Measurements from ENCODE around the gene MYRIP. TPM values are rescaled to one million over a fixed set of nuclear protein-coding genes. Genes with fewer than 3 reads are reported as not detected.
A peak's percentile ranks its signal among the peaks of the same experiment; 100 is the strongest.

MYRIP gene
- polyA plus RNA-seq, 4 donors, result 0.81 to 4.5 (median 2.5) TPM

DNA sequence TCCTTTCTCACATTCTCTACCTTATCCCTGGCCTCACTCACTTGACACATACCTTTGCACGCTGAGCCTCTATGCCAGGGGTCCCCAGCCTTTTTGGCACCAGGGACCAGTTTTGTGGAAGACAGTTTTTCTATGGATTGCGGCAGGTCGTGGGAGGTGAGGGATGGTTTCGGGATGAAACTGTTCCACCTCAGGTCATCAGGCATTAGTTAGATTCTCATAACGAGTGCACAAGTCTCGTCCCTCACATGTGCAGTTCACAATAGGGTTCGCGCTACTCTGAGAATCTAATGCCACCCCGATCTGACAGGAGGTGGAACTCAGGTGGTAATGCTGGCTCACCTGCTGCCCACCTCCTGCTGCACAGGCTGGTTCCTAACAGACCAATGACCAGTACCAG, 387.6 kb downstream of the MYRIP start:
- H3K4me1 ChIP-seq (ENCODE audit: control insufficient read depth in 3 of 3, insufficient read depth in 2 of 3, low read depth in 1 of 3, low read length in 2 of 3), result no peaks in the 10 kb centered on the region
- no peak for DNase-seq
- no peak for FAIRE-seq
- no peaks in the 10 kb centered on the region for H3K27me3 ChIP-seq (ENCODE audit: control insufficient read depth in 3 of 3, insufficient read depth in 3 of 3, low read length in 3 of 3)
- 90 to 92% (median 91%) methylated on average over 9 of the region's 9 CpGs for WGBS, 3 donors
- no peak overlapping the region for H3K27ac ChIP-seq (ENCODE audit: low read depth in 1 of 3, low read length in 2 of 3)
- H3K36me3 ChIP-seq (ENCODE audit: control insufficient read depth in 3 of 3, insufficient read depth in 2 of 3, low read depth in 1 of 3, low read length in 3 of 3), result no peaks in the 10 kb centered on the region
- H3K9me3 ChIP-seq (ENCODE audit: control insufficient read depth in 2 of 2, insufficient read depth in 1 of 2, low read depth in 1 of 2, low read length in 1 of 2), result no peaks in the 10 kb centered on the region
- H3K4me3 ChIP-seq (ENCODE audit: low read depth in 1 of 3, low read length in 3 of 3), result no peak overlapping the region

DNA sequence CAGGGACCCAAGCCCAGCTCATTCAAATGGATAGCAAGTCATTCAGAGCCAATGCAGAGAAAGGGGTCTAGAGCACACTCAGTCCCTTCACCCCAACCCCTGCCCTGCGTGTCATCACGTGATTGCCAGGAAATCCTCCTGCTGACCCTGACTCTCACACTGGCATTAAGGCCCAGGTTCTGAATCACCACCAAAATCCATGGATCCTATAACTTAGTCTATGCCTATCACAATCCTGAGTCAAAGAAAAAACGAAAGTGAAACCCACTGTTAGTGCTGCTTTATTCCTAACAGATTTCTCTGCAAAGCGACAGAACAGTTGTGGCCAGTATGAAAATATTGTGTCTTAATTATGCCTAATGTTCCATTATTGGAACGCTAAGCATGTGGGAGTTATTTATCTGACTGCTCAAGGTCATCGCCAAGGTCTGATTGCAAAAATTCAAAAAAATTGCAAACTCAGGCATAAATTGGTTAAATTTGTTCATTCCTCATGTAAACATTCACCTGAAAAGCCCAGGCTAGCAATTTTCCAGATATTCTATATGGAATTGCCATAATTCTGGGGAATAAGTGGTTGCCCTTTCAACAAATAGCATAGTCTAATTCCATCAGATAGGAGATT, 391.4 kb downstream of the MYRIP start:
- DNase-seq (peak in 1 of 2 donors; percentile 41), FAIRE-seq (no peak)
- H3K27ac ChIP-seq (ENCODE audit: low read depth in 1 of 3, low read length in 2 of 3), result no peak overlapping the region
- H3K27me3 ChIP-seq (ENCODE audit: control insufficient read depth in 3 of 3, insufficient read depth in 3 of 3, low read length in 3 of 3), result no peaks in the 10 kb centered on the region
- 59 to 70% (median 59%) methylated on average over 6 of the region's 6 CpGs for WGBS, 3 donors
- no peak overlapping the region for H3K4me3 ChIP-seq (ENCODE audit: low read depth in 1 of 3, low read length in 3 of 3)
- H3K4me1 ChIP-seq (ENCODE audit: control insufficient read depth in 3 of 3, insufficient read depth in 2 of 3, low read depth in 1 of 3, low read length in 2 of 3), result no peaks in the 10 kb centered on the region
- H3K36me3 ChIP-seq (ENCODE audit: control insufficient read depth in 3 of 3, insufficient read depth in 2 of 3, low read depth in 1 of 3, low read length in 3 of 3), result no peaks in the 10 kb centered on the region
- no peaks in the 10 kb centered on the region for H3K9me3 ChIP-seq (ENCODE audit: control insufficient read depth in 2 of 2, insufficient read depth in 1 of 2, low read depth in 1 of 2, low read length in 1 of 2)

DNA sequence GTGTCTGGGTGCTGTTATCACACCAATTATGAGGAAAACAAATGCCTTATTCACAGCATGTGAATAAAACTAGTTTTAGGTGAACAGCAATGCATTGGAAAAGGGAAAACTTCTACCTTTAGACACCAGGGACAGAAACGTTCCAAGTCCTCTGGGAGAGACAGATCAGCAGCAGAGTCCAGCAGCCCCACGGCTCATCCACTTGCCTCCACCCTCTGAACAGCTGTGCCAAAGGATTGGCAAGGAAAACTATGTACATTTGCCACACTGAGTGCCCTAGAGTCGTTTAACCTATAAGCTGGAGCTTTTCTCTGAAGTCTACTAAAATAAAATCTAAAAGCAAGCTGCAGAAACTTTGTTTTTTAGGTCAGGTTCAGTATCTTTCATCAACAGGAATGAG, 392.4 kb downstream of the MYRIP start:
- Histone ChIP-seq H3K9me3 (ENCODE audit: control insufficient read depth in 2 of 2, insufficient read depth in 1 of 2, low read depth in 1 of 2, low read length in 1 of 2) (no peaks in the 10 kb centered on the region), H3K36me3 (ENCODE audit: control insufficient read depth in 3 of 3, insufficient read depth in 2 of 3, low read depth in 1 of 3, low read length in 3 of 3) (no peaks in the 10 kb centered on the region), H3K27ac (ENCODE audit: low read depth in 1 of 3, low read length in 2 of 3) (no peak overlapping the region), H3K27me3 (ENCODE audit: control insufficient read depth in 3 of 3, insufficient read depth in 3 of 3, low read length in 3 of 3) (no peaks in the 10 kb centered on the region), H3K4me3 (ENCODE audit: low read depth in 1 of 3, low read length in 3 of 3) (no peak overlapping the region), H3K4me1 (ENCODE audit: control insufficient read depth in 3 of 3, insufficient read depth in 2 of 3, low read depth in 1 of 3, low read length in 2 of 3) (no peaks in the 10 kb centered on the region)
- DNase-seq (peak in 1 of 2 donors; percentile 9), FAIRE-seq (no peak)
- WGBS, 3 donors, result 14 to 34% (median 25%) methylated on average over 3 of the region's 3 CpGs

- H3K4me1 ChIP-seq (ENCODE audit: control insufficient read depth in 3 of 3, insufficient read depth in 2 of 3, low read depth in 1 of 3, low read length in 2 of 3), result no peaks in the 10 kb centered on the region
- H3K4me3 ChIP-seq (ENCODE audit: low read depth in 1 of 3, low read length in 3 of 3), result no peak overlapping the region
- no peaks in the 10 kb centered on the region for H3K9me3 ChIP-seq (ENCODE audit: control insufficient read depth in 2 of 2, insufficient read depth in 1 of 2, low read depth in 1 of 2, low read length in 1 of 2)
- H3K36me3 ChIP-seq (ENCODE audit: control insufficient read depth in 3 of 3, insufficient read depth in 2 of 3, low read depth in 1 of 3, low read length in 3 of 3), result no peaks in the 10 kb centered on the region
- no peak overlapping the region for H3K27ac ChIP-seq (ENCODE audit: low read depth in 1 of 3, low read length in 2 of 3)
- no peaks in the 10 kb centered on the region for H3K27me3 ChIP-seq (ENCODE audit: control insufficient read depth in 3 of 3, insufficient read depth in 3 of 3, low read length in 3 of 3)
- 80 to 87% (median 81%) methylated on average over 2 of the region's 2 CpGs for WGBS, 3 donors
- FAIRE-seq, result no peak
- no peak for DNase-seq
Observed at GRCh38 chr3:40206522-40206921, 397.1 kb downstream of the MYRIP start.

DNA sequence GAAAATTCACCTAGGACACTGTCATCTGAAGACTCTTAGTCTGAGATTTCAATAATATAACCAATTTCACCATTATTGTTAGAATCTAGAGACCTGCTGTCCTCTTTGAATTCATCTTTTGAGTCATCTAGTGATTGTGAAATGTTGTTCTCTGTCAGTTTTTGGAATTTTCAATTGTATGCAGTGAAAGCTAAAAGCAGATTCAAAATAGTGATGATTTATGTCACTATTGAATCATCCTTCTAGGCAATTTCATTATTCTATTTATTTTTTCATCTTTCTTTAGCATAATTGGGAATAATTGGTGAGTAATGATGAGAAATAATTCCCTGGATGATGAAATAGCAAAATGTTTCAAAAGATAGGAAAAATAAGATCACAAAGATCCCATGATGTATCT, 398.4 kb downstream of the MYRIP start:
- Histone ChIP-seq H3K4me1 (ENCODE audit: control insufficient read depth in 3 of 3, insufficient read depth in 2 of 3, low read depth in 1 of 3, low read length in 2 of 3) (no peaks in the 10 kb centered on the region), H3K9me3 (ENCODE audit: control insufficient read depth in 2 of 2, insufficient read depth in 1 of 2, low read depth in 1 of 2, low read length in 1 of 2) (no peaks in the 10 kb centered on the region), H3K27ac (ENCODE audit: low read depth in 1 of 3, low read length in 2 of 3) (no peak overlapping the region), H3K27me3 (ENCODE audit: control insufficient read depth in 3 of 3, insufficient read depth in 3 of 3, low read length in 3 of 3) (no peaks in the 10 kb centered on the region), H3K36me3 (ENCODE audit: control insufficient read depth in 3 of 3, insufficient read depth in 2 of 3, low read depth in 1 of 3, low read length in 3 of 3) (no peaks in the 10 kb centered on the region), H3K4me3 (ENCODE audit: low read depth in 1 of 3, low read length in 3 of 3) (no peak overlapping the region)
- DNase-seq (no peak), FAIRE-seq (no peak)

GRCh38 chr3:40208251-40208650, 398.8 kb downstream of the MYRIP start:
- WGBS, 3 donors, result 89 to 97% (median 95%) methylated on average over 2 of the region's 2 CpGs
- FAIRE-seq, result no peak
- Histone ChIP-seq H3K27ac (ENCODE audit: low read depth in 1 of 3, low read length in 2 of 3) (no peak overlapping the region), H3K9me3 (ENCODE audit: control insufficient read depth in 2 of 2, insufficient read depth in 1 of 2, low read depth in 1 of 2, low read length in 1 of 2) (no peaks in the 10 kb centered on the region), H3K27me3 (ENCODE audit: control insufficient read depth in 3 of 3, insufficient read depth in 3 of 3, low read length in 3 of 3) (no peaks in the 10 kb centered on the region), H3K36me3 (ENCODE audit: control insufficient read depth in 3 of 3, insufficient read depth in 2 of 3, low read depth in 1 of 3, low read length in 3 of 3) (no peaks in the 10 kb centered on the region), H3K4me3 (ENCODE audit: low read depth in 1 of 3, low read length in 3 of 3) (no peak overlapping the region), H3K4me1 (ENCODE audit: control insufficient read depth in 3 of 3, insufficient read depth in 2 of 3, low read depth in 1 of 3, low read length in 2 of 3) (no peaks in the 10 kb centered on the region)
- no peak for DNase-seq

DNA sequence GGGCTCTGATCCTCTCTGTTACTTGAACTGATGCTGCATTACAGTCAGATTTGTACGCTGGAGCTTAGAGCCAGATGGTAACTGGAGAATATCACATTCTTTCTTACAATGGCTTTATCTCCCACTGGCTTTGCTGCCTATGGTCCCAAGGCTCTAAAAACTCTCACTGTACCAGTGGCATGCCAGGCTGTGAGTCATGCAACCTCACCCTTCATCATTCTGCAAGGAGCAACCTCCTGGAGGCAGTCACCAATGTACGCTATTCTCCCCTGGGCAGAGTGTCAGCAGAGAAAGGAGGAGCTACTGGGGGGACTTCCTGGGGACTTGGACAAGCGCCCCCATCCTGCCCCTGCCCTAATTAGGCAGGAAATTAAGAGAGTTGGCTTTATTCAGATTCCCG, 402.2 kb downstream of the MYRIP start:
- Histone ChIP-seq H3K4me1 (ENCODE audit: control insufficient read depth in 3 of 3, insufficient read depth in 2 of 3, low read depth in 1 of 3, low read length in 2 of 3) (no peaks in the 10 kb centered on the region), H3K27me3 (ENCODE audit: control insufficient read depth in 3 of 3, insufficient read depth in 3 of 3, low read length in 3 of 3) (no peaks in the 10 kb centered on the region), H3K4me3 (ENCODE audit: low read depth in 1 of 3, low read length in 3 of 3) (no peak overlapping the region), H3K27ac (ENCODE audit: low read depth in 1 of 3, low read length in 2 of 3) (no peak overlapping the region), H3K36me3 (ENCODE audit: control insufficient read depth in 3 of 3, insufficient read depth in 2 of 3, low read depth in 1 of 3, low read length in 3 of 3) (peaks cover 0 to 3% (median 0%) of the 10 kb centered on the region in 3 donors), H3K9me3 (ENCODE audit: control insufficient read depth in 2 of 2, insufficient read depth in 1 of 2, low read depth in 1 of 2, low read length in 1 of 2) (no peaks in the 10 kb centered on the region)
- 81 to 95% (median 92%) methylated on average over 4 of the region's 4 CpGs for WGBS, 3 donors
- FAIRE-seq (no peak), DNase-seq (no peak)

- Histone ChIP-seq H3K4me3 (ENCODE audit: low read depth in 1 of 3, low read length in 3 of 3) (no peak overlapping the region), H3K4me1 (ENCODE audit: control insufficient read depth in 3 of 3, insufficient read depth in 2 of 3, low read depth in 1 of 3, low read length in 2 of 3) (no peaks in the 10 kb centered on the region), H3K9me3 (ENCODE audit: control insufficient read depth in 2 of 2, insufficient read depth in 1 of 2, low read depth in 1 of 2, low read length in 1 of 2) (no peaks in the 10 kb centered on the region), H3K36me3 (ENCODE audit: control insufficient read depth in 3 of 3, insufficient read depth in 2 of 3, low read depth in 1 of 3, low read length in 3 of 3) (peaks cover 0 to 3% (median 0%) of the 10 kb centered on the region in 3 donors), H3K27me3 (ENCODE audit: control insufficient read depth in 3 of 3, insufficient read depth in 3 of 3, low read length in 3 of 3) (no peaks in the 10 kb centered on the region), H3K27ac (ENCODE audit: low read depth in 1 of 3, low read length in 2 of 3) (no peak overlapping the region)
- FAIRE-seq (no peak), DNase-seq (no peak)
- 73 to 76% (median 74%) methylated on average over 5 of the region's 5 CpGs for WGBS, 3 donors
Observed at GRCh38 chr3:40213556-40213955, 404.1 kb downstream of the MYRIP start.

- no peak for FAIRE-seq
Observed at GRCh38 chr3:40215015-40215414, 405.6 kb downstream of the MYRIP start.

More at GRCh38 chr3:40215015-40215414, 405.6 kb downstream of the MYRIP start:
- Histone ChIP-seq H3K4me1 (ENCODE audit: control insufficient read depth in 3 of 3, insufficient read depth in 2 of 3, low read depth in 1 of 3, low read length in 2 of 3) (no peaks in the 10 kb centered on the region), H3K36me3 (ENCODE audit: control insufficient read depth in 3 of 3, insufficient read depth in 2 of 3, low read depth in 1 of 3, low read length in 3 of 3) (peaks cover 0 to 3% (median 0%) of the 10 kb centered on the region in 3 donors), H3K27me3 (ENCODE audit: control insufficient read depth in 3 of 3, insufficient read depth in 3 of 3, low read length in 3 of 3) (no peaks in the 10 kb centered on the region), H3K9me3 (ENCODE audit: control insufficient read depth in 2 of 2, insufficient read depth in 1 of 2, low read depth in 1 of 2, low read length in 1 of 2) (no peaks in the 10 kb centered on the region), H3K4me3 (ENCODE audit: low read depth in 1 of 3, low read length in 3 of 3) (no peak overlapping the region), H3K27ac (ENCODE audit: low read depth in 1 of 3, low read length in 2 of 3) (no peak overlapping the region)
- no peak for DNase-seq
